Liver (tissue), 9 donors: ENCODE measurements around the gene DLX5. TPM values are rescaled to one million over a fixed set of nuclear protein-coding genes. Genes with fewer than 3 reads are reported as not detected.

Source experiments
- DNase-seq: peaks from one replicate; pipeline ENCODE4 v3.0.0-alpha.2; 2017; ENCODE audit warnings: low spot score
- H3K27ac ChIP-seq, 2 donors: one replicate each; pipeline ENCODE4 v1.7.0; 2013; ENCODE audit warnings: inconsistent platforms in 2 of 2, low read length in 2 of 2, control low read depth in 1 of 2, low read depth in 1 of 2, mild to moderate bottlenecking in 1 of 2
- H3K27me3 ChIP-seq, 4 donors: one replicate each; pipeline versions ENCODE4 v1.6.1 to v1.7.0; 2013; ENCODE audit warnings: low read length in 3 of 4, inconsistent platforms in 1 of 4, mild to moderate bottlenecking in 1 of 4, moderate library complexity in 1 of 4; ENCODE audit not compliant: control insufficient read depth in 4 of 4, insufficient read depth in 4 of 4
- H3K36me3 ChIP-seq, 4 donors: one replicate each; pipeline versions ENCODE4 v1.6.1 to v1.7.0; 2013; ENCODE audit warnings: low read length in 3 of 4, mild to moderate bottlenecking in 3 of 4, low read depth in 1 of 4, moderate library complexity in 1 of 4; ENCODE audit not compliant: control insufficient read depth in 4 of 4, insufficient read depth in 3 of 4
- H3K4me1 ChIP-seq, 4 donors: one replicate each; pipeline versions ENCODE4 v1.6.1 to v1.7.0; 2013; ENCODE audit warnings: low read length in 3 of 4, mild to moderate bottlenecking in 3 of 4, moderate library complexity in 1 of 4; ENCODE audit not compliant: control insufficient read depth in 4 of 4, insufficient read depth in 4 of 4
- H3K4me3 ChIP-seq, 3 donors: one replicate each; pipeline versions ENCODE4 v1.6.1 to v1.7.0; 2013; ENCODE audit warnings: low read length in 3 of 3, control low read depth in 1 of 3, low read depth in 1 of 3, mild to moderate bottlenecking in 1 of 3
- H3K9ac ChIP-seq, 2 donors: one replicate each; pipeline ENCODE4 v1.7.0; 2013; ENCODE audit warnings: low read length in 2 of 2, mild to moderate bottlenecking in 2 of 2, moderate library complexity in 2 of 2, control low read depth in 1 of 2, low read depth in 1 of 2
- H3K9me3 ChIP-seq, 4 donors: one replicate each; pipeline versions ENCODE4 v1.6.1 to v1.7.0; 2013; ENCODE audit warnings: low read length in 3 of 4; ENCODE audit not compliant: control insufficient read depth in 4 of 4
- EGR1 ChIP-seq, 2 donors: IDR thresholded peaks; 2 replicates each; pipeline ENCODE4 v1.6.1; 2016 to 2018; ENCODE audit warnings: antibody characterized with exemption in 2 of 2, low read depth in 2 of 2
- FOXA1 ChIP-seq: IDR thresholded peaks from 2 replicates; pipeline ENCODE4 v1.6.1; 2016; ENCODE audit warnings: antibody characterized with exemption
- FOXA2 ChIP-seq: IDR thresholded peaks from 2 replicates; pipeline ENCODE4 v1.6.1; 2016; ENCODE audit warnings: antibody characterized with exemption
- GABPA ChIP-seq, 2 donors: IDR thresholded peaks in 1 of 2; conservative IDR thresholded peaks in 1 of 2; 2 replicates each; pipeline ENCODE4 v1.6.1; 2016; ENCODE audit warnings: antibody characterized with exemption in 2 of 2, mild to moderate bottlenecking in 1 of 2, moderate library complexity in 1 of 2
- HNF4G ChIP-seq: IDR thresholded peaks from 2 replicates; pipeline ENCODE4 v1.6.1; 2016; ENCODE audit warnings: antibody characterized with exemption
- JUND ChIP-seq, 2 donors: IDR thresholded peaks; 2 replicates each; pipeline ENCODE4 v1.6.1; 2016; ENCODE audit warnings: antibody characterized with exemption in 2 of 2
- NR2F2 ChIP-seq: IDR thresholded peaks from 2 replicates; pipeline ENCODE4 v1.6.1; 2016; ENCODE audit warnings: antibody characterized with exemption
- RXRA ChIP-seq, 2 donors: IDR thresholded peaks; 2 replicates each; pipeline ENCODE4 v1.6.1; 2017 to 2018; ENCODE audit warnings: antibody characterized with exemption in 2 of 2, mild to moderate bottlenecking in 1 of 2
- SP1 ChIP-seq: IDR thresholded peaks from 2 replicates; pipeline ENCODE4 v1.6.1; 2018; ENCODE audit warnings: antibody characterized with exemption, mild to moderate bottlenecking
- TAF1 ChIP-seq: conservative IDR thresholded peaks from 2 replicates; pipeline ENCODE4 v1.6.1; 2016; ENCODE audit warnings: antibody characterized with exemption, mild to moderate bottlenecking
- YY1 ChIP-seq: IDR thresholded peaks from 2 replicates; pipeline ENCODE4 v1.6.1; 2016; ENCODE audit warnings: antibody characterized with exemption, mild to moderate bottlenecking
- WGBS: extraction: QIAGEN DNeasy Blood & Tissue Kit; methylation state at CpG from one replicate; pipeline ENCODE4 v1.1.7; 2013; 5-methylcytosine and 5-hydroxymethylcytosine counted together
- polyA plus RNA-seq, 2 donors: library from polyadenylated mRNA; stranded (reverse) in 1 of 2; unstranded in 1 of 2; fragments of 200-250 nt in 1 of 2; fragments of >200 nt in 1 of 2; fragmentation: Nextera tagmentation in 1 of 2; extraction: Ambion mirVana in 1 of 2; gene quantifications; one replicate each; pipeline versions ENCODE4 v1.2.1 to v1.2.3, GENCODE V29; 2013 to 2015
- total RNA-seq, 2 donors: library from RNA; depleted of rRNA; stranded (reverse); fragments of >200 nt; gene quantifications; one replicate each; pipeline ENCODE4 v1.2.3, GENCODE V29; 2014
- TF ChIP-seq, protein P1 (sequence below): IDR thresholded peaks from 2 replicates; pipeline ENCODE4 v1.6.1; 2016; ENCODE audit warnings: antibody characterized with exemption
- TF ChIP-seq, protein P2 (sequence below): fragments of 150-350 bp; IDR thresholded peaks from 2 replicates; pipeline ENCODE4 v1.5.1; 2017; ENCODE audit warnings: improper control_type of control experiment, low read depth, low read length; ENCODE audit not compliant: missing input control
- TF ChIP-seq, protein P3 (sequence below): IDR thresholded peaks from 2 replicates; pipeline ENCODE4 v1.6.1; 2016; ENCODE audit warnings: antibody characterized with exemption
- TF ChIP-seq, protein P4 (sequence below): IDR thresholded peaks from 2 replicates; pipeline ENCODE4 v1.6.1; 2016; ENCODE audit warnings: antibody characterized with exemption
- donor health status: healthy.
- donor health status: healthy.
- donor health status: healthy.
- donor health status: healthy.
- donor health status: healthy.

DLX5 gene
- total and polyA plus RNA-seq, 4 donors = not detected

DNA sequence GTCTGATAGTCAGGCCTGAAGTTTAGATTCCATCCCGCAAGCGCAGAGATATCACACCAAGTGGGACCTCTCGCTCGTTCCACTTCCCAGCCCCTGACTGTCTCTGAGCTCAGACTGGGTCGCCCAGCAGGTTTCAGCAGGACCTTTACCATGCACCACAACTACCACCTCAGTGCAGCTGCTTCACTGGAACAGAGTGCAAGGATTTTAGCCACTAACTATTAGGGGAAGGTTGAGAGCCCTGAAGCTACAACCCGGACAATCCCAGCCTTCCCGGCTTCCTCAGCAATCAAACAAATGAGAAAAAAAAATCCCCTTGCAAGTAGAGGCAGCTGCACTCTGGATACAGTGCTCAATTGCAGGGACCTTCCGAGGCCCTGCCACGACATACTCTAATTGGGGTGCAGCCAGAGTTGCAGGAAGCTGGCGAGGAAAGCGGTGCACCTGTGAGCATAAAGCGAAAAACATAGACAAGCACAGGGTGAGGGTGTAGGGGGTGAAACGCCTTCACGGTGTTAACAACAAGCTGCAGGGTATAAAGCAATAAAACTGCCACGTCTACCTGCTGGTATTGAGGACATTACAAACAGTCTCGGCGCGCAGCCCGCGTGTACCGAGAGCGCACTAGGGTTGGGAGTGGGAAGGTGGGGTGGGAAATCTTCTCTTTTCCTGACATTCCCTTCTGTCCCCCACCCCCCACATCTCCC, 21.9 kb downstream of the DLX5 start:
- WGBS = 16% methylated on average over 22 of the region's 22 CpGs
- peaks cover 7 to 57% (median 32%) of the 10 kb centered on the region in 4 donors for H3K27me3 ChIP-seq
- TF ChIP-seq NR2F2 (no peak), RXRA (IDR thresholded peaks at IDR 0.05) (no peak), TAF1 (no peak), FOXA2 (no peak), FOXA1 (no peak), JUND (IDR thresholded peaks at IDR 0.05) (no peak), EGR1 (IDR thresholded peaks at IDR 0.05; ENCODE audit: low read depth in 2 of 2) (no peak), SP1 (no peak), HNF4G (no peak), YY1 (no peak), GABPA (IDR thresholded peaks at IDR 0.05 in 1 of 2, conservative IDR thresholded peaks at IDR 0.05 in 1 of 2) (no peak)
- TF ChIP-seq, protein P1, sequence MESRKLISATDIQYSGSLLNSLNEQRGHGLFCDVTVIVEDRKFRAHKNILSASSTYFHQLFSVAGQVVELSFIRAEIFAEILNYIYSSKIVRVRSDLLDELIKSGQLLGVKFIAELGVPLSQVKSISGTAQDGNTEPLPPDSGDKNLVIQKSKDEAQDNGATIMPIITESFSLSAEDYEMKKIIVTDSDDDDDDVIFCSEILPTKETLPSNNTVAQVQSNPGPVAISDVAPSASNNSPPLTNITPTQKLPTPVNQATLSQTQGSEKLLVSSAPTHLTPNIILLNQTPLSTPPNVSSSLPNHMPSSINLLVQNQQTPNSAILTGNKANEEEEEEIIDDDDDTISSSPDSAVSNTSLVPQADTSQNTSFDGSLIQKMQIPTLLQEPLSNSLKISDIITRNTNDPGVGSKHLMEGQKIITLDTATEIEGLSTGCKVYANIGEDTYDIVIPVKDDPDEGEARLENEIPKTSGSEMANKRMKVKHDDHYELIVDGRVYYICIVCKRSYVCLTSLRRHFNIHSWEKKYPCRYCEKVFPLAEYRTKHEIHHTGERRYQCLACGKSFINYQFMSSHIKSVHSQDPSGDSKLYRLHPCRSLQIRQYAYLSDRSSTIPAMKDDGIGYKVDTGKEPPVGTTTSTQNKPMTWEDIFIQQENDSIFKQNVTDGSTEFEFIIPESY = no peak
- TF ChIP-seq, protein P2, sequence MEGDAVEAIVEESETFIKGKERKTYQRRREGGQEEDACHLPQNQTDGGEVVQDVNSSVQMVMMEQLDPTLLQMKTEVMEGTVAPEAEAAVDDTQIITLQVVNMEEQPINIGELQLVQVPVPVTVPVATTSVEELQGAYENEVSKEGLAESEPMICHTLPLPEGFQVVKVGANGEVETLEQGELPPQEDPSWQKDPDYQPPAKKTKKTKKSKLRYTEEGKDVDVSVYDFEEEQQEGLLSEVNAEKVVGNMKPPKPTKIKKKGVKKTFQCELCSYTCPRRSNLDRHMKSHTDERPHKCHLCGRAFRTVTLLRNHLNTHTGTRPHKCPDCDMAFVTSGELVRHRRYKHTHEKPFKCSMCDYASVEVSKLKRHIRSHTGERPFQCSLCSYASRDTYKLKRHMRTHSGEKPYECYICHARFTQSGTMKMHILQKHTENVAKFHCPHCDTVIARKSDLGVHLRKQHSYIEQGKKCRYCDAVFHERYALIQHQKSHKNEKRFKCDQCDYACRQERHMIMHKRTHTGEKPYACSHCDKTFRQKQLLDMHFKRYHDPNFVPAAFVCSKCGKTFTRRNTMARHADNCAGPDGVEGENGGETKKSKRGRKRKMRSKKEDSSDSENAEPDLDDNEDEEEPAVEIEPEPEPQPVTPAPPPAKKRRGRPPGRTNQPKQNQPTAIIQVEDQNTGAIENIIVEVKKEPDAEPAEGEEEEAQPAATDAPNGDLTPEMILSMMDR = no peak
- TF ChIP-seq, protein P3, sequence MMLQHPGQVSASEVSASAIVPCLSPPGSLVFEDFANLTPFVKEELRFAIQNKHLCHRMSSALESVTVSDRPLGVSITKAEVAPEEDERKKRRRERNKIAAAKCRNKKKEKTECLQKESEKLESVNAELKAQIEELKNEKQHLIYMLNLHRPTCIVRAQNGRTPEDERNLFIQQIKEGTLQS = no peak
- TF ChIP-seq, protein P4, sequence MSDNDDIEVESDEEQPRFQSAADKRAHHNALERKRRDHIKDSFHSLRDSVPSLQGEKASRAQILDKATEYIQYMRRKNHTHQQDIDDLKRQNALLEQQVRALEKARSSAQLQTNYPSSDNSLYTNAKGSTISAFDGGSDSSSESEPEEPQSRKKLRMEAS = no peak
- no peak overlapping the region for H3K4me3 ChIP-seq
- DNase-seq = peak; percentile 29
- H3K9me3 ChIP-seq = peaks cover 0 to 7% (median under 1%) of the 10 kb centered on the region in 4 donors
- peaks cover 6 to 21% (median 11%) of the 10 kb centered on the region in 4 donors for H3K4me1 ChIP-seq
- H3K27ac ChIP-seq = no peak overlapping the region
- H3K9ac ChIP-seq = no peak overlapping the region
- H3K36me3 ChIP-seq = no peaks in the 10 kb centered on the region

DNA sequence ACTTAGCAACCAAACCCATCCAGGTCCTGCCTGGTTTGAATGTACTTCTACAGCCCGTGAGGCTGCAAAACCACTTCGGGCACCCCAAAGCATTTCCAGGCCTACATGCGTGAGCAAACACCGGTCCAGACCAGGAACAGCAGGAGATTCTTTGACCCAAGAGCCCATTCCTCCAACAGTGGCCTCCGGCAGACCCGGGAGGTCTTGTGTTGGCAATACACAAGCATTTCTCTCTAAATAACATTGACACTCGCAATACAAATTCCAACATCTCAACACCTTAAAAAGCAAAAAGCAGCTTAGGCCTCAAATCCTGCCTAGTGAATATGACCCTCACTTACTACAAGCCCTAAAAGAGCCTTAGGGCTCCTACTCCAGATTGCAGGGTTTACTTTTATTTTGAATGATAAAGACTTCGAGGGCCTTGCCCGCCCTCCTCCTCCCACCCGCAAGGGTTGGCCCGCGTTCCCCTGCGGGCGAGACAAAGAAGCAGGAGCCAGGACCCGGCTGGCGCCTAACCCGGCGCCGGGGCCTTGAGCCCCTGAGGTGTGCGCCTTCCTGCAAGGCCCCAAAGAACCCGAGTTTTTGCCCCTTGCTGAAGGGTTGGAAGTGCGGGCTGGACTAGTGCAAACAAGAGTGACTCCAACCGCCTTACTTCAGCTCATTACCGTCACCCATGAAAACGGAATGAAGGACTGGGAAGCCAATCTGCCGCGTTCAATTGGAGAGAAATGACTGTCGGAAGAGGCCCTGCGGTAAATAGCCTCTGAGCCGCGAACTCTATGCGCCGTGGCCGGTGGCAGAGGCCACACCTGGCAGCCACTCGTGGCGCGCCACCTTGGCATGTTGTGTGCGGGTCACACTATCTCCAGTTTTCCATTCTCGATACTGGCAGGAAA, 22.7 kb downstream of the DLX5 start:
- 34% methylated on average over 39 of the region's 39 CpGs for WGBS
- DNase-seq = peak; percentile 14
- Histone ChIP-seq H3K27ac (no peak overlapping the region), H3K27me3 (peaks cover 7 to 58% (median 32%) of the 10 kb centered on the region in 4 donors), H3K36me3 (no peaks in the 10 kb centered on the region), H3K4me3 (no peak overlapping the region), H3K9me3 (peaks cover 0 to 7% (median under 1%) of the 10 kb centered on the region in 4 donors), H3K4me1 (peaks cover 6 to 18% (median 11%) of the 10 kb centered on the region in 4 donors), H3K9ac (no peak overlapping the region)
- no peak for TF ChIP-seq FOXA1
- no peak for TF ChIP-seq SP1
- no peak for TF ChIP-seq FOXA2
- TF ChIP-seq EGR1 (IDR thresholded peaks at IDR 0.05; ENCODE audit: low read depth in 2 of 2) = no peak
